HG03135 (cell line): ENCODE measurements around the gene GLB1L2.
"Not testable (repeated sequence)": the region's sequence is repeated elsewhere in the genome, so short reads cannot be mapped to it uniquely, and the experiment has no call there.

ENCODE experiments used
- ATAC-seq: cut with Tn5 transposase; IDR thresholded peaks from one replicate; pipeline ENCODE4 v1.9.1; 2021; ENCODE audit warnings: mild to moderate bottlenecking, moderate library complexity; ENCODE audit not compliant: unreplicated experiment

GLB1L2 gene

DNA sequence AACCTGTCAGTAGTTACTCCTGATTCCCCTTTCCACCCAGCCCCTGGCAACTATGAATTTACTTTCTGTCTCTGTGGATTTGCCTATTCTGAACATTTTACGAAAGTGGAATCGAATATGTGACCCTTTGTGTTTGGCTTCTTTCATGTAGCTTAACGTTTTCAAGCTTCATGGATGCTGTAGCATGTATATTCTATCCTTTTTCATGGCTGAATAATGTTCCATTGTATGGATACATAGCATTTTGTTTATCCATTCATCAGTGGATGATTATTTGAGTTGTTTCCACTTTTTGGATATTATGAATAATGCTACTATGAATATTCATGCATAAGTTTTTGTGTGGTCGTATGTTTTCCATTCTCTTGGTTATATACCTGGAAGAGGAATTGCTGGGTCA lies 9.2 kb upstream of the GLB1L2 start:
- ATAC-seq, result no peak

DNA sequence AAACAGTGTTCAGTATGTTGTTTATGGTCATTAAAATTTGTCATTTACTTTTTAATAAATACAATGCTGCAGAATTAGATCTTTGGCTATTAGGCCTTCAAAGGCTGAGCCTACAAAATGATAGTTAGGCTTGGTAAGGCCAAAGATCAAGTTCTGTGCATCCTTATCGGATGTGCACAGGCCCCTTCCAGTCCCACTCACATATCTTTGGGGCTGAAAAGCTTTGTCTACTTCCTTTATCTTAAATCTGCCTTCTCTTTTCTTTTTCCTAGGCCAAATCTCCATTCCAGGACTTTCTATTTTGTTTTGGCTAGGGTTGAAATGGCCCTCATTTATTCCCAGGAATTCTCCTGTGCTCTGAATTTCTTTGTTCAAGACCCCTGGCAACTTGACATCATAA lies 3.4 kb upstream of the GLB1L2 start:
- no peak for ATAC-seq

DNA sequence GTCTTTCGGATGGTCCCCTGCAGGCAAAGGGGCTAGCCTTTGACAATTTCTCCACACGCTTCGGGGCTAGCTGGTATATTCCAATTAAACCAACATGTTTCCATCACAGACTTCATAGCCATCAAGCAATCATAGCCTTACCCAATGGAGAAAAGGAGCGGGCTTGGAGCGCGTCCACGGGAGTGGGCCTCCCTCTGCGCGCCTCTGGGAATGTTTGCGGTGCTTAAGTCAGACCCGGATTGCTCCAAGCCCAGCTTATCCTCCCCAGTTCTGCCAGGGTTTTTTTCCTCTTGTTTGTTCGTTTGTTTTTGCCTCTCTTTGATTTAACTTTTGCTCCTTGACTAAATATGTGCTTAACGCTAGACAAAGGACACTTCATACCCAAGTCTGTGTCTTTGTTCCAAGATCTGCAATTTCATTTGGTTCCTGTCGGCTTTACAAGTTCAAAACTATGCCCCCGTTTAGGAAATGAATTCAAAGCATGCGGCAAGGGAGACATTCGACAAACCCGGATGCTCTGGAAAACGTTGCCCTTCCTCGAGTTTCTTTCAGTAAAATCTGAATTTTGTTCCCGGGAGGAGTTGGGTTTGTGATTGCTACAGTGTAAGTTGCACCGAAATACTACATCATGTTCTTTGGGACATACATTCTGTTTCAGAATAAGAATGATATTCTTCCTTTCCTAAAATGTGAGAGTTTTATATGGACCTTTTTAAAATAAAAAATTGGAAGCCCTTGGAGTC lies 1.0 kb upstream of the GLB1L2 start:
- ATAC-seq, result no peak

DNA sequence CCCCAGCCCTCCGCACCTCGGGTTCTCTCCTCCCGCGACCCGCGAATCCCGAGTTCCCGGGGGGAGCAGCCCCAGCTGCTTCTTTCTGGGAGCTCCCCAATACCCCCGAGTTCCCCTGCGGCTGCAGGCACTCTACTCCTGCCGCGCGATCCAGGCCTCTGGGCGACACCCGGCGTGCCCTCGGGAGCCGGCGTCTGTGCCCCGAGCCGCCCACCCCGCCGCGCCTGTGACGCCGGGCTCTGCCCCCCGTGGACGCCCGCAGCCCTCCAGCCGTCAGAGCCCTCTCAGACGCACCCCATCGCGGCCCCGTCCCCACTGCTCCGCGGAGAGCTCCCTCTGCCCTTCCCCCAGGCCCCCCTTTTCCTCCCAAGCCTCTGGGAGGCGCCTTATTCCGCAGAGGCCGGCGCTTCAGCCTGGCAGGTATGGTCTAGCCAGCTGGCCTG lies 422 bp downstream of the GLB1L2 start:
- no peak for ATAC-seq

DNA sequence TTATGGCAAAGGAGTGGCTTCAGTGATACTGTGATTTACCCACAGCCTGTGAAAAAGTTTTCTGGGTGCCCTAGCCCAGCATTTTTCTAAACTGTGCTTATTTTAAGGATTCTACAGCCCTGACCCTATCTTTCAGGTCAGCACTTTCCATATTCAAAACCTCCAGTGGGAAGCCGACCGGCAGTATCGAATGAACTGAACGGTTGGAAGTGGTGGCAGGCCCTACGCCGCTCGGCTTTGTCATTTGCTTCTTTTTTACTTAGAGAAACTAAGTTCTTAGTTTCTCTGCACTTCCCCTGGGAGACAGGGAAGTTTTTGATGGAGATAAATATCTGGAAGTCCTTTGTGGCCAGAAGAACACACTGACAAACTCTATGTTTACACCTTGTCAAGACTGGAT lies 994 bp downstream of the GLB1L2 start:
- no peak for ATAC-seq

DNA sequence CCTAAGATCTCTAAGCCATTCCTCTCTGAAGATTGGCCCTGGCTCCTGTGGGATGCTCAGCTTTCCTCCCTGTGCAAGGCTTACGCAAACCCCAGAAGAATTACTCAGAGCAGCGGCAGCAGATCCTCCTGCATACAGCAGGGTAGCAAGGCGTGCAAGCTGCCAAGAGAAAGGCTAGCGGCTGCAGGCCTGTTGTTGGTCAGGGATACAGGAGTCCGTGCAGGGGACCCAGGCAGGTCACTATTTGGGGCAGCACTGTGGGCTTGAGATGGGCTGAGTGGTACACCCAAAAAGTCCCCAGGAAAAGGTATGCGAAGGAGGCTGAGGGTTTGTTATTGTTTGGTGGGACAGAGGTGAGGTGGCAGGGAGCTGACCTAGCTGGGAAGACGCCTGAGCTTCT lies 1.5 kb downstream of the GLB1L2 start:
- no peak for ATAC-seq

DNA sequence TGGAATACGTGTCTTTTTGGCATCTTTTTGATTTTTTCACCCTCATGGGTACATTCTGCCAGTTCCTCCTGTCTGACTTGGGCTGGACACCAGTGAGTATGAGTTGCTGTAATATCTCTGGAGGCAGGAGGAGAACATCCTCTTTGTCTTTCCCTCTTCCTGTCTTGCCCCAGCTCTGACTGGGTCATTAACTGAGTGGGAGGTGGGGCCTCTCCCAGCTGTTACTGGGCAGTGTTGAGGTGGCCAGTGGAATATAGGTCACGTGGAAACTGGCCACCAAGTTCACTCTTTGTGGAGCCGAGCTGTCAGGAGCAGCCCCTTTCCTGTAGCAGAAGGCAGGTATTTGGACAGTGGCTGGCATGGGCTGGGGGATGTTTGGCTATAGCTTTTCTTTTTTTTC lies 2.2 kb downstream of the GLB1L2 start:
- ATAC-seq, result no peak

DNA sequence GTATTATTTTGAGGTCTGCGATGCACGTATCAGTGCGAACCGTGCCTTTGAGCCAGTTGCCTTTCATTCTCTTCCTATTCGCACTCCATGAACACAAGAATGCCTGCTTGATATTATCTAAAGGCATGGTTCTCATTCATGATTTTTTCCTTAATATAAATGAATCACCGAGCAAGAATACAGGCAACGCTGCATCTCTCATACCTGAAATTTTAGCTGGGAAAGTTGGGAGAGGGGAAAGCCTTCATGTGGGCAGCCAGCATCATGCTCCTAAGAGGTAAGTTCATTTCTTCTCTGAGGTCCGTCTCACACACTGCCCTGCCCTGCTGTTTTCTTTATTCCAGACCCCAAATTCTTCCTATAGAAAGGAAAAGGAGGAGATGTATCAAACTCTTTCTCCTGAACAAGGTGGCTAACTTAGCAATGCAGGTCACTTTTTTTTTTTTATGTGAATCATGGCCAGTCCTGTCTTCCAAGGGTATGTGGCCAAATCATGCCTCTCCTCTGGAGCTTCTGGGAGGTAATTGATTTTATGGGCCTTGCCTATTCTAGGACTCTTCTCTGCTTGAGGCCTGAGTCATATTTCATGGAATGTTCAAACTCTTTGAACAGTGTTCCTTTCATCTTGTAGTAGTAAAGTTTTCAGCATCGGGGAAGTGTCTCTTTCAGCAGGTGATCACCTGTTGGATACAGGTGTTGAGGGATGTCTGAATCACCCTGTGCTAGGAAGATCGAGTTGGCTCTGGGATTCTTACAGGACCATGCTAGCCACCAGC lies 3.2 kb downstream of the GLB1L2 start:
- ATAC-seq, result no peak

DNA sequence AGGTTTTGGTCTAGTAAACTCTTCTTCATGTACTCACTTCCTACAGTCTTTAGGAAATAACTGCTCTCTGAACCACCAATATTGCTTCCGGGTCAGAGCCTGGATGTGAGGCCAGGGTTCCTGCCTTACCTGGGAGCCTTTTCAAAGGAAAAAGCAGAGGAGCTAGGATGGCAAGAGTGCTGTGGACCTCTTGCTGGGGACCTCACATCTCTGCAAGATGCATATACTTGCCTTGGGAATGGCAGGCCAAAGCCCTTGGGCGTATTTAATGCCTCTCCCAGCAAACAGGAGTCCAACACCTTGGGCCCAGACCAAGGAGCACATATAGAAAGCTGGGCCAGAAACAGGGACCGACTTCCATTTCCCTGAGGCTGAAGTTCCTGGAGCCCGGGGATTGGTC lies 5.3 kb downstream of the GLB1L2 start:
- ATAC-seq, result no peak

DNA sequence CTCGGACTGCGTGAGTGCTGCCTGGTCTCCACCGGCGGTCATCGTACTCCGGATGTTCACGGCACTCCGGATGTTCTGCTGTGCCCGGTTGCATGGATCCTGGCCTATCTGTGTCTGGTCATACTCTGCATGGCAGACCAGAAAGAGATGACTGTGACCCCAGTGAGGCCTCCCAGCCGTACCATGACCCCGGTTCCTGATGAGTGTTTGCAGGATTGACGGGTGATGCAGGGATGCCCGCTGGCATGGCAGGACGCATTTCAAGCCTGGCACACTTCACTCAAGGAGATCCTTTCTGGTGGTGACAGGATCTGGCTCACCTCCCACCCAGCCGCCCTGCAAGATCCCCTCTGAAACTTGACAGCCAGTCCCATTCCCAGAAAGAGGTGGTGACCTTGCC lies 6.3 kb downstream of the GLB1L2 start:
- ATAC-seq, result no peak

DNA sequence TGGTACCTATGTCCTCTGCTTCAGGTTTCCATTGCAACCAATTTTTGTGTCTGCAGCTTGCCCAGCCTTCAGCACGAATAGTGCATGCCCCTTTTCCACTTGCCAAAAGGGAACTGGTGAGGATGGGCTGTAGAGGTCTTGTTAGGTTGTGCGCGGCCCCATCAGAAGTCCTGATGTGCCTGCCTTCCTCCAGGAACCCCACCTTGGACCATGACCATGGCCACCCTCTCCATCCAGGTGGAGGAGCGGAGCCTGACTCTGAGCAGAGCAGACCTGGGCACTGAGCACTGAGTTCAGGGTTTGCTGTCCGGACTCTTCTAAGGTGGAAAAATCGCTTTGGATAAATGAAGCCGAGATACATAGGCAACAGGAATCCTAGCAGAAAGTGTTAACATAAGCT lies 6.9 kb downstream of the GLB1L2 start:
- no peak for ATAC-seq

DNA sequence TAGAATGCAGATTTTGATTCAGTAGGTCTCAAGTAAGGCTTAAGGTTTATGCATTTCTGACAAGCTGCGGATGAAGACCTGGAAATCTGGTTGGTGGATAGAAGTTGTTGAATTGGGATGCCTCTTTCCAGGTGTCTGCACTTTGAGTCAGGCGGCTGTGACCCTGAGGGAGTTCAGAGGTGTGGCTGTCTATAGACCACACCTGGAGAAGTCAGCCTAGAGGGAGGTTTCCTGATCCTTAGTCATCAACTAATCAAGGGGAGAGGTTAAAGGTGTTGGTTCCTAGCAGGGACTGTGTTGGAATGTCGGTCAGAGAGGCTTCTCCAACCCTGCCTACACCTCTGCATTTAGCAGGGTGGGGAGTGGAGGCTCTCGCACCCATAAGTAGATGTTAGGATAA lies 8.0 kb downstream of the GLB1L2 start:
- no peak for ATAC-seq

DNA sequence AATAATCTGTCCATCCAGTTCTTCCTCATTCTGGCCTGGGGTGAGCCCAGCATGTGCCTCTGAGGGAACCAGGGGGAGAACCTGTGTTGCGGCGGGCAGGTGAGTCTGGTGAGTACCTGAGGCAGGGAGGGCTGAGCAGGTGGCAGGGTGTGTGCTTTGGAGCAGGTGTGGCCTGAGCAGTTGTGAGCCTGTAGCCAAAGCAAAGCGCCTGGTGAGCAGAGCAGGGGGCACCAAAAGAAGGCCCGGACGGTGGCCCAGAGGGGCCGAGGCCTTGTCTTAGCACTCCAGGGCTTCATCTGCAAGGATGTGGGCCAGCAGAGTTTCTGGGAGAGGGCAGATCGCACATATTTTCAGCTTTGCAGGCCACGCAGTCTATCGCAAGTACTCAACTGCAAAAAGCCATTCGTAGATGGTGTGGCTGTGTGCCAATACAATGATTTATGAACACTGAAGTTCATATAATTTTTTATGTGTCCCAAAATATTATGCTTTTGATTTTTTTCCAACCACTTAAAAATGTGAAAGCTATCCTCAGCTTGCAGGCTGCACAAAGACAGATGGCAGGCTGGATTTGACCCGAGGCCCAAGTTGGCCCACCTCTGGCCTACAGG lies 8.7 kb downstream of the GLB1L2 start:
- no peak for ATAC-seq

DNA sequence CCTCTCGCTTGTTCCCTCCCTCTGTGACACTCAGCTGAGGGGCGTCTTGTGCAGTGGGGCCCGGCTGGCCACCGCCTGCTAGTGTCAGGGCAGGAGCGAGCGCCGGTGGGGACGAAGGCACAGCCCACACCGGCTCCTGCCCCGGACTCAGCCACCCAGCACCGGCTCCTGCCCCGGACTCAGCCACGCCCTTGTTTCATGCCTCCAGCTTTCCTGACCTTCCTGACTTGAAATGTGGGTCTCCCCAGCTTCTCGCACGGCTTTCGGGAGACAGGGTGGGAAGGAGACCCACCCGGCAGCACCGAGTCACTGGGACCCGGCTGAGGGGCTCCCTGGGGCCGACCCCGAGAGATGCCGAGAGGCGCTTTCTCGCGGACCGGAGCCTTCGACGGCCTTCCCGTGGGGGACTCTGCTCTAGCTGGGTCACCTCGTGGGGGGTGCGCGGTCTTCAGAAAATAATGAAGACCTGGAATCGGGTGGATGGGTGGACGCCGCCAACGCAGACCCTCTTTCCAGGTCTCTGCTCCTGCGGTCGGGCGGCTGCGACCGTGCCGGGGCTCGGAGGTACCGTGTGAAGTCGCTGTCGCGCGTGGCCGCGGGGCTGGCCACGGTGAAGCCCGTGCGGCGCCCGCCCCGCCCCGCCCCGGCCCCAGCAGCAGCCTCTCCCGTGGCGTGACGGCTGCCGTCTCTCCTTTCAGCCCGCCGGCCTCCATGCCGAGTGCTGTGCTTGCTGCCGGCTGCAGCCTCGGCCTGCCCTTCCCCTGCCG lies 10.2 kb downstream of the GLB1L2 start:
- ATAC-seq, result no peak

DNA sequence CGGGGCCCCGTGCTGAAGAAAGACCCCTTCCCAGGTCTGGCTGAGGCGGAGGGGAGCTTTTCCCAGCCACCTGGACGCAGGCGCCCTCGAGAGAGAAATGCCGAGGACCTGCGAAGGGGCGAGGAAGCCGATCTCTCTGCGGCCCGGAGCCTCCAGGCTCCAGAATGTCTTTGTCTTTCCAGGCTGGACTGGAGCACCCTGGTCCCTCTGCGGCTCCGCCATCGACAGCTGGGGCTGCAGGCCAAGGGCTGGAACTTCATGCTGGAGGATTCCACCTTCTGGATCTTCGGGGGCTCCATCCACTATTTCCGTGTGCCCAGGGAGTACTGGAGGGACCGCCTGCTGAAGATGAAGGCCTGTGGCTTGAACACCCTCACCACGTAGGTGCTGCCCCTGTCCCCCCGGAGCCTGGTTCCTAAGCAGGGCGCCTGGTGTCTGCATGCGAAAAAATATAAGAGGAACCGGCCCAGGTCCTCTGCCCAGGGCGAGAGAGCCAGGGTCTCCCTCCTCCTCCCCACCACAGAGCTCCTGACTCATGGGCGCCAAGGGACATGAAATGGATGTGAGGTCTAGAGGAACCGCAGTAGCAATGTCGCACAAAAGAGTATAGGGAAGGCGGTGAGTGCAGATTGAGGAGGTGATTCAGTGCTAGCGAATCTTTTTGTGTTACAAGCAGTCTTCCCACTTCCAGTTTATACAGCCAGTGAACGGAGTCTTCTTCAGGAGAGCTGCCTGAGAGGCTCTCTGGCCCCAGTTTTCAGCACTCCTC lies 11.0 kb downstream of the GLB1L2 start:
- ATAC-seq, result no peak

DNA sequence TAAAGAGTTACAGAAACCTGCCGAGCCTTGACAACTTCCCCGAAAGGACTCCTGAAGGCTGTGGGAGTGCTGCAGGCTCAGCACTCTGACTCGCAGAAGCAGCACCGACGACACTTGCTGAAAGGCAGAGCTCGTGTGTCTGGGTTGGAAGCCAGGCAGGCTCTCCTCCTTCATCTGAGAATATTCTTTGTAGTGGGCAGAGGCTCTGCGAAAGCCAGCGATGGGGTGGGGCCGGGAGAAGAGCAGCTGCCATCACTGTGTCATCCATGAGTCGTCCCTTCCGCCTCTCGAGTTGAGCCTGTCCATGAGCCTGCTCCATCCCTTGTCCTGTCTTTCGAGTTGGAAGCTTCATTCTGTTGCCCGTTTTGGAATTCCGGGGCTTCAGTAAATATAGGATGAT lies 11.9 kb downstream of the GLB1L2 start:
- ATAC-seq, result no peak

DNA sequence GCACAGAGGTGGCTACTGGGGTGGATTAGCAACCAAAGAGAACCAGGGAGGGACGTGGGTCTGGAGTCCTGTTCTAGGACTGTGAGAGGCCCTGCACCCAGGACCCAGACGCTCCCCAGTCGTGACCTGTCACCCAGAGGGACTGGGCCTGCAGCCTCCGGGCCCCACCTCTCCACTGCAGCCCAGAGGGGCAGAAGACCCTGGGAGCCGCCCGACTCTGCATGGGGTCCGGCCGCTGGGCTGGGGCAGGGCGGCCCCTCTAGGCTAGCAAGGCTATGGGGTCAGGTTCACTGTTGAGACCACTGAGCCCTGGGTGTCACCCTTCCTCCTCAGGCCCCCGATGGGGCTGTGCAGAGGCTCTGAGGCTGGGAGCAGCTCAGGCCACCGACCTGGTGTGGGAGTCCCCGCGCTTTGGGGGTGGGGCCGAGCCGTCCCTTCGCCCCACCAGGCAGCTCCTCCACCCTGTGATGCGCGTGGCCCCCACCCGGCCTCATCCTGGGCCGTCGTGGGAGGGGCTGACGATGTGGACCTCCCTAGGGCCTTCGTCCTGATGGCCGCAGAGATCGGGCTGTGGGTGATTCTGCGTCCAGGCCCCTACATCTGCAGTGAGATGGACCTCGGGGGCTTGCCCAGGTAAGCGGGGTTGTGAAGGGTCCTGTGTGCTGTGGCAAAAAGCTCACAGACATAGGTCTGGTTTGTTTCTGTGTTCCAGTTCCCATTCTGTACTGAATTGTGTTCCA lies 12.9 kb downstream of the GLB1L2 start:
- ATAC-seq, result not testable (repeated sequence)

DNA sequence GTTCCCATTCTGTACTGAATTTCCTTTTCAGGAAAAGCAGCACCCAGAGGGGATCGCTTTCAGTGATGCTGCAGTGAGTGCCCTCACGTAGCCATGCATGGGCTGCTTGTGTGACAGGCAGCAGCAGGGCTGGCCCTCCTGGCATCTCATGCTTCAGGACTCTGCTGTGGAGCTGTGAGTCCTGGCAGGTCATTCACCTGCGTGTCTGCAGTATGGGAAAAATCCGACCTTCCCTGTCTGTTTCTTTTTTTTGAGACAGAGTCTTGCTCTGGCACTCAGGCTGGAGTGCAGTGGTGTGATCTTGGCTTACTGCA lies 13.4 kb downstream of the GLB1L2 start:
- no peak for ATAC-seq

DNA sequence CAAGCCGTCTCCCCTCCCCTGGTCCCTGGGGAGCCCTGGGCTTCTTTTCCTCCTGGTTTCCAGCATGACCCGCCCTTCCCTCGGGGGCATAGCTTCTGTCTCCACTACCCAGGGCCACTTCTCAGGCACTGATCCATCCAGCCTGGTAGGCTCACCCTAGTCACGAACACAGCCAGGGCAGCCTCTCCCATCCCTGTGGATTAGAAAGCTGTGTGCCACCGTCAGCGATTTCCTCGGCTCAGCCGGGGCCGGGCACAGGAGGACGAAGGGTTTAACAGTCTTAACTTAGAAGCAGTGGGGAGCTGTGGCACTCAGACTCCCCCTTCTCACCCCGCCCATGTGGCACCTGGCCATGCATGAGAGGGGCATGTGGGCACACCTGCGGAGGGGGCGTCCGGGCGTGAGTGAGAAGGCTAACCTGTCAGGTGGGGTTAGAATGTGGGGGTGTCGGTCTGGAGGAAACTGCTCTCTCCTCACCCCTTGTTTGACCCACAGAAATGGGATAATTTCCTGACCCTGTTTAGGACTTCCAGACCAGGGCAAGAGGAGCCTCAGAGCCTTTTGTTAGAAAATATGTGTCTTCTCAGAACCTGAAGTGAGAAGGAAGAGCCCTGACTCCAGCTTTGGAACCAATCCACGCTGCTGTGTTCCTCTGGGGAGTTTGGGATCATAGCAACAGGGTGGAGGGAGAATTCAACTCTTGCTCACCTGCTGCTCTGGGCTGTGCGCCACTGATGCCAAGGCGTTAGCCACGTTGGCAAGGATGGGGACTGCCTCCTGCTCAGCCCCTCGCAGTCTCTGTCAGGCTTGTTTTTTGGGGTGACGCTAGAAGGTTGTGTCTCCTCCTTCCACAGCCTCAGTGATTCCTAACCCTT lies 14.6 kb downstream of the GLB1L2 start:
- ATAC-seq, result no peak
